Parathyroid adenoma (tissue), 2 donors: ENCODE data around the gene ZNF224.
"Not testable (repeated sequence)": the region's sequence is repeated elsewhere in the genome, so short reads cannot be mapped to it uniquely, and the experiment has no call there.

Experiments
- H2AFZ ChIP-seq: fragments of 300-600 bp; sonication (generic); one replicate; pipeline ENCODE4 v1.7.0; 2017; ENCODE audit warnings: antibody characterized with exemption, mild to moderate bottlenecking
- H3K27ac ChIP-seq: fragments of 300-600 bp; sonication (generic); one replicate; pipeline ENCODE4 v1.7.0; 2017
- H3K27me3 ChIP-seq: fragments of 300-600 bp; sonication (generic); one replicate; pipeline ENCODE4 v1.7.0; 2017; ENCODE audit warnings: low read length; ENCODE audit not compliant: control insufficient read depth, insufficient read depth
- H3K36me3 ChIP-seq: fragments of 300-600 bp; sonication (generic); one replicate; pipeline ENCODE4 v1.7.0; 2017; ENCODE audit warnings: low read length; ENCODE audit not compliant: control insufficient read depth, insufficient read depth
- H3K4me1 ChIP-seq: fragments of 300-600 bp; sonication (generic); one replicate; pipeline ENCODE4 v1.7.0; 2017; ENCODE audit warnings: control low read depth
- H3K4me2 ChIP-seq: fragments of 300-600 bp; sonication (generic); one replicate; pipeline ENCODE4 v1.7.0; 2017; ENCODE audit warnings: low read length
- H3K4me3 ChIP-seq: fragments of 300-600 bp; sonication (generic); one replicate; pipeline ENCODE4 v1.7.0; 2017; ENCODE audit warnings: low read depth, low read length
- H3K79me2 ChIP-seq: fragments of 300-600 bp; sonication (generic); one replicate; pipeline ENCODE4 v1.7.0; 2017; ENCODE audit warnings: control low read depth
- H3K9ac ChIP-seq: fragments of 300-600 bp; sonication (generic); one replicate; pipeline ENCODE4 v1.7.0; 2017; ENCODE audit warnings: mild to moderate bottlenecking
- H3K9me3 ChIP-seq: fragments of 300-600 bp; sonication (generic); one replicate; pipeline ENCODE4 v1.7.0; 2017; ENCODE audit warnings: low read length; ENCODE audit not compliant: control insufficient read depth
- TF ChIP-seq, protein P1 (sequence below): fragments of 300-600 bp; sonication (generic); IDR thresholded peaks from one replicate; pipeline ENCODE4 v1.7.0; 2017; ENCODE audit warnings: antibody characterized with exemption, mild to moderate bottlenecking
- donor health status: primary hyperparathyroidism.

Gene ZNF224

DNA sequence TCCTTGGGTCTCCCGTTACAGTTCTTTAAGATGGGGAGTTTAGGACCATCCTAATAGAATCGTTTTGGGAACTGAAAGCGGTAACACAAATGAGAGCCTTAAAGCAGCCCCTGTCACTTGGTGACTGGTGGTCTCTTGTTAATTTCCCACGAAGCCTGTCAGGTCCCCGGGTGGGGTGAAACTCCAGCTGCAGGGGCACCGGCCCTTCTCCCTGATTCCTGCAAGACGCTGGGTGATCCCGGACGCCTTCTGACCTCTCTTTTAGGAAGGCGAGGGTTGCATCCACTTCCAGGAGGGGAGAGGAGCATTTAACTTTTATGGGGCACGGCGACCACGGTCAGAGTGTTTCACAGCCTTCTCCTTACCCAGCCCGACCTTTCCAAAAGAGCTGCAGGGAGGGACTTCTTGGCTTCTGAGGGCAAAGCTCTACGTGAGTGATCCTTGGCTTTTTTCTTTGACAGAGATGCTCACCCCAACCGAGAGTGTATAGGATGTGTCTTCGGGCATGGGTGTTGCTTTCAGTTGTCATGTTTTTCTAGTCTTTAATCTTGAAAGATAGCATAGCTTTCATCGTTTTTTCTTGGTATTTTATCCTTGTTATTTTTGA lies 19.7 kb downstream of the ZNF224 start:
- no peaks in the 10 kb centered on the region for H3K36me3 ChIP-seq
- no peaks in the 10 kb centered on the region for H3K27me3 ChIP-seq
- peak overlapping the region; percentile 51 for H3K27ac ChIP-seq
- TF ChIP-seq, protein P1, sequence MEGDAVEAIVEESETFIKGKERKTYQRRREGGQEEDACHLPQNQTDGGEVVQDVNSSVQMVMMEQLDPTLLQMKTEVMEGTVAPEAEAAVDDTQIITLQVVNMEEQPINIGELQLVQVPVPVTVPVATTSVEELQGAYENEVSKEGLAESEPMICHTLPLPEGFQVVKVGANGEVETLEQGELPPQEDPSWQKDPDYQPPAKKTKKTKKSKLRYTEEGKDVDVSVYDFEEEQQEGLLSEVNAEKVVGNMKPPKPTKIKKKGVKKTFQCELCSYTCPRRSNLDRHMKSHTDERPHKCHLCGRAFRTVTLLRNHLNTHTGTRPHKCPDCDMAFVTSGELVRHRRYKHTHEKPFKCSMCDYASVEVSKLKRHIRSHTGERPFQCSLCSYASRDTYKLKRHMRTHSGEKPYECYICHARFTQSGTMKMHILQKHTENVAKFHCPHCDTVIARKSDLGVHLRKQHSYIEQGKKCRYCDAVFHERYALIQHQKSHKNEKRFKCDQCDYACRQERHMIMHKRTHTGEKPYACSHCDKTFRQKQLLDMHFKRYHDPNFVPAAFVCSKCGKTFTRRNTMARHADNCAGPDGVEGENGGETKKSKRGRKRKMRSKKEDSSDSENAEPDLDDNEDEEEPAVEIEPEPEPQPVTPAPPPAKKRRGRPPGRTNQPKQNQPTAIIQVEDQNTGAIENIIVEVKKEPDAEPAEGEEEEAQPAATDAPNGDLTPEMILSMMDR: no peak
- H3K4me2 ChIP-seq: peak overlapping the region; percentile 70
- H3K9ac ChIP-seq: peak overlapping the region; percentile 35
- H3K9me3 ChIP-seq: no peaks in the 10 kb centered on the region
- H3K4me3 ChIP-seq: peak overlapping the region; percentile 84
- H2AFZ ChIP-seq: peak overlapping the region; percentile 90
- H3K79me2 ChIP-seq: peaks cover 3% of the 10 kb centered on the region
- H3K4me1 ChIP-seq: no peaks in the 10 kb centered on the region

DNA sequence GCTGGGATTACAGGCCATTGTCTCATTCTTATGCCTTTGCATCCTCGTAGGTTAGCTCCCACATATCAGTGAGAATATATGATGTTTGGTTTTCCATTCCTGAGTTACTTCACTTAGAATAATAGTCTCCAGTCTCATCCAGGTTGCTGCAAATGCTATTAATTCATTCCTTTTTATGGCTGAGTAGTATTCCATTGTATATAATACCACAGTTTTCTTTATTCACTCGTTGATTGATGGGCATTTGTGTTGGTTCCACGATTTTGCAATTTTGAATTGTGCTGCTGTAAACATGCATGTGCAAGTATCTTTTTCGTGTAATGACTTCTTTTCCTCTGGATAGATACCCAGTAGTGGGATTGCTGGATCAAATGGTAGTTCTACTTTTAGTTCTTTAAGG lies 27.0 kb downstream of the ZNF224 start:
- not testable (repeated sequence) for H3K79me2 ChIP-seq, H3K4me3 ChIP-seq, H3K27ac ChIP-seq, H3K9ac ChIP-seq, H3K27me3 ChIP-seq, H3K9me3 ChIP-seq, H3K4me1 ChIP-seq, H2AFZ ChIP-seq, H3K4me2 ChIP-seq, H3K36me3 ChIP-seq

DNA sequence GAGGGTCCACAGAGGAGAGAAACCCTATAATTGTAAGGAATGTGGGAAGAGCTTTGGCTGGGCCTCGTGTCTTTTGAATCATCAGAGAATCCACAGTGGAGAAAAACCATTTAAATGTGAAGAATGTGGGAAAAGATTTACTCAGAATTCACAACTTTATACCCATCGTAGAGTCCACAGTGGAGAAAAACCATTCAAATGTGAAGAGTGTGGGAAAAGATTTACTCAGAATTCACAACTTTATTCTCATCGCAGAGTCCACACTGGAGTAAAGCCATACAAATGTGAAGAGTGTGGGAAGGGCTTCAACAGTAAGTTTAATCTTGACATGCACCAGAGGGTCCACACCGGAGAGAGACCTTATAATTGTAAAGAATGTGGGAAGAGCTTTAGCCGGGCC lies 37.8 kb downstream of the ZNF224 start:
- Histone ChIP-seq H3K4me1 (no peaks in the 10 kb centered on the region), H3K36me3 (peaks cover 4% of the 10 kb centered on the region), H3K9ac (no peak overlapping the region), H3K79me2 (peaks cover 2% of the 10 kb centered on the region), H3K9me3 (no peaks in the 10 kb centered on the region), H3K27ac (no peak overlapping the region), H3K4me3 (no peak overlapping the region), H3K27me3 (no peaks in the 10 kb centered on the region), H3K4me2 (no peak overlapping the region), H2AFZ (no peak overlapping the region)
- TF ChIP-seq, protein P1: no peak

DNA sequence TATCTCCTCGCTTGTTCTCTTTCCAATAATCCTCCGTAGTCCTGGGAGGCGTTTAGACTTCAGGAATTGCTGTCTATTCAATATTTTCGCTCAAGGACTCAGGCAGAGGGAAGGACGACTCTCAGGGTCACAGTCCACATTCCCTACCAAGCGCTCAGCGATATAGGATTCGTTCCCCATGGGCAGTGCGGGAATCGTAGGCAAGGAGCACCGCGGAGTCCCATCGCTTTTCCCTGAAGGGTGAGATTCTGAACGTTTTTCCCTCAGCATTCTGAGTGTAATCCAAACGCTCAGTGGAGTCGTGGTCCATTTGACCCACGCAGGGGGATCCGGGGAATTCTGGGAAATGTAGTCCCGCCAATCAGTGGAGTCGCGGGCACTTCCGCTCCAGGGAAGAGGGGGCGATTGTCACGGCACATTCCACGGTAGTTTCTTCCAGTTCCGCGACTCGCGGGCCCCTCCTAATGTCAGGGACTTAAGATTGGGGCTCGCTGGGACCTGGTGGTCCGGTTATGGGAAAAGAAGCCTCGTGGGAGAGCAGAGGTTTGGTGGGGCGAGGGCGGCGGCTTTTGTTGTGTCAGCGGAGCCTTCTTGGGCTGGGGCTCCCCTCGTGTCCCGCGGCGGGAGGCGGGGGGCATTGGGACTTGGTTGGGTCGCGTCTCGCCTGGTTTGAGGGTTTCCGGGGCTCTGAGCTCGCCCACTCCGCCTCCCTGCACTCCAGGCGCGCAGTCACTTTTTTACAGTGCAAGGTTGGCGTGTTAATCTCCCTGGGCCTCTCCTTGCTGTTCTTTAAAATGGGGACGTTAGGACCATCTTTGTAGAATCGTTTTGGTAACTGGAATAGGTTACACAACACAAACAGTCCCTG lies 47.3 kb downstream of the ZNF224 start, which contains the start of gene ZNF234:
TSS of gene ZNF234 (plus strand) at position 364 of the 868 bp plus-strand sequence. CDS start 3,079 bp downstream, outside the sequence.
- no peaks in the 10 kb centered on the region for H3K9me3 ChIP-seq
- H3K4me1 ChIP-seq: no peaks in the 10 kb centered on the region
- TF ChIP-seq, protein P1: no peak
- no peaks in the 10 kb centered on the region for H3K36me3 ChIP-seq
- H2AFZ ChIP-seq: peak within 1 kb of the TSS; percentile 90
- peak within 1 kb of the TSS; percentile 70 for H3K27ac ChIP-seq
- peak within 1 kb of the TSS; percentile 79 for H3K4me3 ChIP-seq
- no peaks in the 10 kb centered on the region for H3K79me2 ChIP-seq
- H3K4me2 ChIP-seq: peak within 1 kb of the TSS; percentile 87
- H3K27me3 ChIP-seq: no peaks in the 10 kb centered on the region
- no peak within 1 kb of the TSS for H3K9ac ChIP-seq

DNA sequence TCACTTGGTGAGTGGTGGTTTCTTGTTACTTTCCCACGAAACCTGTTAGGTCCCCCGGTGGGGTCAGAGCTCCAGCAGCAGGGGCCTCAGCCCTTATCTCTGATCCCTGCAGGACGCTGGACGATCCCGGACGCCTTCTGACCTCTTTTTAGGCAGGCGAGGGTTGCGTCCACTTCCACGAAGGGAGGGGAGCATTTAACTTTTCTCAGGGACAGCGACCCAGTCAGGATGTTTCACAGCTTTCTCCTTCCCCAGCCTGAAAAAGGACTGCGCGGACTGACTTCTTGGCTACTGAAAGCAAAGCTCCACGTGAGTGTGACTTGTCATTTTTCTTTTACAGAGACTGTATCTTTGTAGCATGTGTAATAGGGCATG lies 47.9 kb downstream of the ZNF224 start:
- no peak overlapping the region for H3K9ac ChIP-seq
- H3K4me2 ChIP-seq: peak overlapping the region; percentile 87
- TF ChIP-seq, protein P1: no peak
- no peaks in the 10 kb centered on the region for H3K4me1 ChIP-seq
- H2AFZ ChIP-seq: peak overlapping the region; percentile 90
- peak overlapping the region; percentile 79 for H3K4me3 ChIP-seq
- H3K27me3 ChIP-seq: no peaks in the 10 kb centered on the region
- peak overlapping the region; percentile 70 for H3K27ac ChIP-seq
- H3K9me3 ChIP-seq: no peaks in the 10 kb centered on the region
- no peaks in the 10 kb centered on the region for H3K79me2 ChIP-seq
- H3K36me3 ChIP-seq: no peaks in the 10 kb centered on the region
